BLaER1 treated with 17β-estradiol and CSF1 and Interleukin-3, amounts not matched to agents 10 nM and 100 nM (cell line): ENCODE data around the gene CEP112.
"Not testable (repeated sequence)": the region's sequence is repeated elsewhere in the genome, so short reads cannot be mapped to it uniquely, and the experiment has no call there.

Experiments
- H3K27ac ChIP-seq, 11 experiments: shearing (Covaris generic); formaldehyde crosslinking; 2 replicates each; pipeline ENCODE4 v1.8.1; 2022
- H3K27me3 ChIP-seq, 11 experiments: shearing (Covaris generic); formaldehyde crosslinking; 2 replicates each; pipeline ENCODE4 v1.8.1; 2022
- H3K36me3 ChIP-seq, 11 experiments: shearing (Covaris generic); formaldehyde crosslinking; 2 replicates each; pipeline ENCODE4 v1.8.1; 2022
- H3K4me1 ChIP-seq, 10 experiments: shearing (Covaris generic); formaldehyde crosslinking; 2 replicates each; pipeline ENCODE4 v1.8.1; 2022
- H3K4me2 ChIP-seq, 11 experiments: shearing (Covaris generic); formaldehyde crosslinking; 2 replicates each; pipeline ENCODE4 v1.8.1; 2022
- H3K4me3 ChIP-seq, 10 experiments: shearing (Covaris generic); formaldehyde crosslinking; 2 replicates each; pipeline ENCODE4 v1.8.1; 2022
- H3K9ac ChIP-seq, 11 experiments: shearing (Covaris generic); formaldehyde crosslinking; 2 replicates each; pipeline ENCODE4 v1.8.1; 2022
- H3K9me3 ChIP-seq, 11 experiments: shearing (Covaris generic); formaldehyde crosslinking; replicated peaks in 1 of 11; 2 replicates each; pipeline ENCODE4 v1.8.1; 2022
- H4K20me1 ChIP-seq, 11 experiments: shearing (Covaris generic); formaldehyde crosslinking; 2 replicates each; pipeline ENCODE4 v1.8.1; 2022
- Cebpa-rat ChIP-seq, 11 experiments: shearing (Covaris generic); IDR thresholded peaks; 2 replicates each; pipeline ENCODE4 v1.8.1; 2022

Gene CEP112

GRCh38 chr17:66172144-66172543 lies 19.8 kb downstream of the CEP112 start:
- H3K9ac ChIP-seq: no peak overlapping the region
- no peak overlapping the region for H3K4me2 ChIP-seq
- H3K4me1 ChIP-seq: no peaks in the 10 kb centered on the region
- H3K27ac ChIP-seq: no peak overlapping the region
- H3K4me3 ChIP-seq: no peak overlapping the region
- H3K9me3 ChIP-seq: no peaks in the 10 kb centered on the region
- no peaks in the 10 kb centered on the region for H3K27me3 ChIP-seq
- peaks cover 0 to 17% (median 0%) of the 10 kb centered on the region in 11 experiments; a peak in 5 of 22 replicates for H3K36me3 ChIP-seq
- no peaks in the 10 kb centered on the region for H4K20me1 ChIP-seq
- TF ChIP-seq Cebpa-rat (IDR thresholded peaks at IDR 0.05): no peak

GRCh38 chr17:66171692-66172091 lies 20.2 kb downstream of the CEP112 start:
- Histone ChIP-seq H4K20me1 (no peaks in the 10 kb centered on the region), H3K9me3 (no peaks in the 10 kb centered on the region), H3K27ac (no peak overlapping the region), H3K4me3 (no peak overlapping the region), H3K27me3 (no peaks in the 10 kb centered on the region), H3K9ac (no peak overlapping the region), H3K36me3 (peaks cover 0 to 17% (median 0%) of the 10 kb centered on the region in 11 experiments; a peak in 5 of 22 replicates), H3K4me1 (no peaks in the 10 kb centered on the region), H3K4me2 (no peak overlapping the region)
- no peak for TF ChIP-seq Cebpa-rat (IDR thresholded peaks at IDR 0.05)

- H3K9ac ChIP-seq: no peak overlapping the region
- no peak for TF ChIP-seq Cebpa-rat (IDR thresholded peaks at IDR 0.05)
- no peaks in the 10 kb centered on the region for H3K4me1 ChIP-seq
- H4K20me1 ChIP-seq: no peaks in the 10 kb centered on the region
- H3K4me2 ChIP-seq: no peak overlapping the region
- no peak overlapping the region for H3K27ac ChIP-seq
- H3K4me3 ChIP-seq: no peak overlapping the region
- no peaks in the 10 kb centered on the region for H3K27me3 ChIP-seq
- peaks cover 0 to 17% (median 0%) of the 10 kb centered on the region in 11 experiments; a peak in 5 of 22 replicates for H3K36me3 ChIP-seq
- no peaks in the 10 kb centered on the region for H3K9me3 ChIP-seq
Observed at GRCh38 chr17:66171172-66171571, 20.8 kb downstream of the CEP112 start.

GRCh38 chr17:66169839-66170238 lies 22.1 kb downstream of the CEP112 start:
- Histone ChIP-seq H3K4me1 (no peaks in the 10 kb centered on the region), H3K36me3 (peaks cover 0 to 14% (median 0%) of the 10 kb centered on the region in 11 experiments; a peak in 5 of 22 replicates), H3K27me3 (no peaks in the 10 kb centered on the region), H3K27ac (no peak overlapping the region), H3K9me3 (no peaks in the 10 kb centered on the region), H3K4me3 (no peak overlapping the region), H4K20me1 (no peaks in the 10 kb centered on the region), H3K4me2 (no peak overlapping the region), H3K9ac (no peak overlapping the region)
- TF ChIP-seq Cebpa-rat (IDR thresholded peaks at IDR 0.05): no peak

- Histone ChIP-seq H3K36me3 (peaks cover 0 to 11% (median 0%) of the 10 kb centered on the region in 11 experiments; a peak in 2 of 22 replicates), H3K9ac (no peak overlapping the region), H4K20me1 (no peaks in the 10 kb centered on the region), H3K4me3 (no peak overlapping the region), H3K27me3 (no peaks in the 10 kb centered on the region), H3K4me1 (no peaks in the 10 kb centered on the region), H3K9me3 (no peaks in the 10 kb centered on the region), H3K4me2 (no peak overlapping the region), H3K27ac (no peak overlapping the region)
- no peak for TF ChIP-seq Cebpa-rat (IDR thresholded peaks at IDR 0.05)
Observed at GRCh38 chr17:66167189-66167815, 24.6 kb downstream of the CEP112 start.

- Histone ChIP-seq H3K4me1 (no peaks in the 10 kb centered on the region), H3K9me3 (peaks cover 0 to 6% (median 2%) of the 10 kb centered on the region in 11 experiments; a peak in 4 of 22 replicates), H3K4me2 (no peak overlapping the region), H3K36me3 (peaks cover 0 to 11% (median 0%) of the 10 kb centered on the region in 11 experiments; a peak in 2 of 22 replicates), H3K9ac (no peak overlapping the region), H4K20me1 (no peaks in the 10 kb centered on the region), H3K27me3 (no peaks in the 10 kb centered on the region), H3K27ac (no peak overlapping the region), H3K4me3 (no peak overlapping the region)
- no peak for TF ChIP-seq Cebpa-rat (IDR thresholded peaks at IDR 0.05)
Observed at GRCh38 chr17:66165537-66166123, 26.3 kb downstream of the CEP112 start.

- not testable (repeated sequence) for H3K27ac ChIP-seq, H3K4me1 ChIP-seq, H3K27me3 ChIP-seq, H3K36me3 ChIP-seq, H3K4me3 ChIP-seq, H3K4me2 ChIP-seq, H3K9ac ChIP-seq, H4K20me1 ChIP-seq
- peaks cover 10 to 22% (median 18%) of the 10 kb centered on the region in 11 experiments; a peak in 20 of 22 replicates for H3K9me3 ChIP-seq
Observed at GRCh38 chr17:66155055-66155454, 36.9 kb downstream of the CEP112 start.

- no peak overlapping the region for H3K4me3 ChIP-seq
- H3K4me1 ChIP-seq: peaks cover 0 to 11% (median 0%) of the 10 kb centered on the region in 10 experiments; a peak in 4 of 20 replicates
- H3K27me3 ChIP-seq: no peaks in the 10 kb centered on the region
- no peak overlapping the region for H3K27ac ChIP-seq
- TF ChIP-seq Cebpa-rat (IDR thresholded peaks at IDR 0.05): no peak
- H3K4me2 ChIP-seq: no peak overlapping the region
- peaks cover 0 to 14% (median 4%) of the 10 kb centered on the region in 11 experiments; a peak in 11 of 22 replicates for H3K9me3 ChIP-seq
- no peak overlapping the region for H3K9ac ChIP-seq
- H3K36me3 ChIP-seq: peaks cover 0 to 10% (median 5%) of the 10 kb centered on the region in 11 experiments; a peak in 5 of 22 replicates
- H4K20me1 ChIP-seq: no peaks in the 10 kb centered on the region
Observed at GRCh38 chr17:66152756-66153155, 39.2 kb downstream of the CEP112 start.

GRCh38 chr17:66150708-66151107 lies 41.2 kb downstream of the CEP112 start:
- no peak for TF ChIP-seq Cebpa-rat (IDR thresholded peaks at IDR 0.05)
- Histone ChIP-seq H3K4me1 (peaks cover 0 to 11% (median 0%) of the 10 kb centered on the region in 10 experiments; a peak in 4 of 20 replicates), H3K9me3 (peaks cover 0 to 11% (median under 1%) of the 10 kb centered on the region in 11 experiments; a peak in 4 of 22 replicates), H3K4me2 (no peak overlapping the region), H3K27ac (no peak overlapping the region), H4K20me1 (no peaks in the 10 kb centered on the region), H3K36me3 (peaks cover 0 to 10% (median 5%) of the 10 kb centered on the region in 11 experiments; a peak in 5 of 22 replicates), H3K27me3 (no peaks in the 10 kb centered on the region), H3K9ac (no peak overlapping the region), H3K4me3 (no peak overlapping the region)
